Lower leg skin (tissue), 4 donors: Measurements from ENCODE around the gene NAPEPLD. TPM values are rescaled to one million over a fixed set of nuclear protein-coding genes. Genes with fewer than 3 reads are reported as not detected.

ENCODE experiments used
- DNase-seq, 2 donors: peaks; one replicate each; pipeline ENCODE4 v3.0.0-alpha.2; 2019; ENCODE audit warnings: low spot score in 2 of 2
- H3K4me3 ChIP-seq: fragments of 200-600 bp; sonication (generic); 2 replicates; pipeline ENCODE4 v1.5.1; 2017; ENCODE audit warnings: mild to moderate bottlenecking, low read depth; ENCODE audit not compliant: poor library complexity, severe bottlenecking
- POLR2A ChIP-seq, 2 donors: fragments of 450-650 bp; IDR thresholded peaks; one replicate each; pipeline ENCODE4 v1.6.1; 2016 to 2017; ENCODE audit warnings: antibody characterized with exemption in 2 of 2, mild to moderate bottlenecking in 1 of 2, moderate library complexity in 1 of 2
- WGBS, 2 donors: methylation state at CpG; one replicate each; pipeline ENCODE4 v1.1.5; 2018; 5-methylcytosine and 5-hydroxymethylcytosine counted together
- intact Hi-C: fragments of 100-400 bp; cut with DNase I; formaldehyde crosslinking; loops from one replicate; pipeline ENCODE4 v1.15.0; 2023; ENCODE audit warnings: low total_unique reads
- total RNA-seq, 4 donors: library from RNA; depleted of rRNA; stranded (reverse); fragments of >200 nt; gene quantifications; one replicate each; pipeline ENCODE4 v1.1.0, GENCODE V29; 2016
- TF ChIP-seq, protein P1 (sequence below), 3 donors: fragments of 450-650 bp; IDR thresholded peaks; one replicate each; pipeline ENCODE4 v1.5.1; 2016; ENCODE audit warnings: antibody characterized with exemption in 3 of 3, mild to moderate bottlenecking in 3 of 3, moderate library complexity in 2 of 3

The NAPEPLD gene
- total RNA-seq, 4 donors from 2014 or later = 5.6 to 12.0 (median 8.5) TPM

DNA sequence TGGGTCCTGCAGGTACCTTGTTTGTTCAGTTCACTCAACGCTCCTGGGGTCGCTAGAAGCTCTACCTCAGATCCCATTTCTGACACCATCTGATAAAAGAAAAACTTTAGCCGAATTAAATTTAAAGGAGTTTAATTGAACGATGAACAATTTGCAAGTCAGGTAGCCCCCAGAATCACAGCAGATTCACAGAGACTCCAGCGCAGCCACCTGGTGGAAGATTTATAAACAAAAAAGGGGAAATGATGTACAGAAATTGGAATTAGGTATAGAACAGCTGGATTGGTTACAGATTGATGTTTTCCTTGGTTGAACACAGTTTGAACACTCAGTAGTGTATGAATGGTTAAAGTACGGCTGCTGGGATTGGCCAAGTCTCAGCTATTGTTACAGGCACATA is 97.4 kb downstream of the NAPEPLD start:
- no peak for TF ChIP-seq POLR2A (IDR thresholded peaks at IDR 0.05)
- TF ChIP-seq, protein P1, sequence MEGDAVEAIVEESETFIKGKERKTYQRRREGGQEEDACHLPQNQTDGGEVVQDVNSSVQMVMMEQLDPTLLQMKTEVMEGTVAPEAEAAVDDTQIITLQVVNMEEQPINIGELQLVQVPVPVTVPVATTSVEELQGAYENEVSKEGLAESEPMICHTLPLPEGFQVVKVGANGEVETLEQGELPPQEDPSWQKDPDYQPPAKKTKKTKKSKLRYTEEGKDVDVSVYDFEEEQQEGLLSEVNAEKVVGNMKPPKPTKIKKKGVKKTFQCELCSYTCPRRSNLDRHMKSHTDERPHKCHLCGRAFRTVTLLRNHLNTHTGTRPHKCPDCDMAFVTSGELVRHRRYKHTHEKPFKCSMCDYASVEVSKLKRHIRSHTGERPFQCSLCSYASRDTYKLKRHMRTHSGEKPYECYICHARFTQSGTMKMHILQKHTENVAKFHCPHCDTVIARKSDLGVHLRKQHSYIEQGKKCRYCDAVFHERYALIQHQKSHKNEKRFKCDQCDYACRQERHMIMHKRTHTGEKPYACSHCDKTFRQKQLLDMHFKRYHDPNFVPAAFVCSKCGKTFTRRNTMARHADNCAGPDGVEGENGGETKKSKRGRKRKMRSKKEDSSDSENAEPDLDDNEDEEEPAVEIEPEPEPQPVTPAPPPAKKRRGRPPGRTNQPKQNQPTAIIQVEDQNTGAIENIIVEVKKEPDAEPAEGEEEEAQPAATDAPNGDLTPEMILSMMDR (IDR thresholded peaks at IDR 0.05) = no peak
- no peak for DNase-seq
- 92 to 94% methylated on average over 6 of the region's 6 CpGs for WGBS, 2 donors
- no peak overlapping the region for H3K4me3 ChIP-seq
- intact Hi-C loops = no loop called here

Other genes with a start within 250 kb of the NAPEPLD start
- gene LRRC17, start 236.1 kb downstream of the NAPEPLD start, total RNA-seq = 1 to 10 TPM; 1.1 to 4.4 (median 3.2) TPM
- gene FBXL13, start 74.3 kb downstream of the NAPEPLD start, total RNA-seq = 1 to 10 TPM in 2 of 4 donors, under 1 TPM in 1, not detected in 1; 0.78 to 1.5 (median 1.1) TPM
- 10 to 100 TPM; 36.2 to 75.9 (median 57.0) TPM for gene ARMC10, start 74.0 kb downstream of the NAPEPLD start, total RNA-seq
- 10 to 100 TPM; 43.3 to 49.5 (median 47.5) TPM for gene PMPCB, start 148.3 kb upstream of the NAPEPLD start, total RNA-seq
- 10 to 100 TPM in 3 of 4 donors, 1 to 10 TPM in 1; 8.7 to 17.9 (median 11.0) TPM for gene DNAJC2, start 195.7 kb upstream of the NAPEPLD start, total RNA-seq
- gene PSMC2, start 198.5 kb upstream of the NAPEPLD start, total RNA-seq = 100 to 1,000 TPM in 2 of 4 donors, 10 to 100 TPM in 2; 75.3 to 124 (median 107) TPM